Measurements from ENCODE around the gene KCNIP3. TPM values are rescaled to one million over a fixed set of nuclear protein-coding genes. Genes with fewer than 3 reads are reported as not detected.
"Not testable (repeated sequence)": the region's sequence is repeated elsewhere in the genome, so short reads cannot be mapped to it uniquely, and the experiment has no call there.

The KCNIP3 gene
- total RNA-seq, 1 experiment from 2014 or later: 4.5 TPM

DNA sequence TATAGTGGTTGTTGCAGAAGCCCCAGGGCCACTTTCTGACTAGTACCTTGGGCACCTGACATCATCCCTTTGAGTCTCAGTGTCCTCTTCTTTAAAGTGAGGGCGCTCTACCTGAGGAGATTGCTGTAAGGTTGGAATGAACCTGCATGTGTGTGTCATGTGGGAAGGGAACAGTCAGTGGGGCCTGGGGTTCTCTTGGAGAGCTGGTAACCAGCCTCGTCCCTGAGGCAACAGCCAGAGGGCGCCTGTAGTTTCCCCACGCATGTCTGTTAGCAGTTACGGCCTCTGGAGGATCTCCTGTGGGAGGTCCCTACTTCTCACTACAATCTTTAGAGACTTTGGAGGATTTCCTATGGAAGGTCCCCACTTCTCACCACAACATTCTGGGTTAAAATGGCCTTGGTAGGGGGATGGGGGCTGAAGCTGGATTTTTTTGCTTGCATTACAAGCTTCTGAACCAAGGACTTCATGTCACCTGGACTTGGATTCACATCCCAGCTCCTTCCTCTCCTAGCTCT, 106.1 kb downstream of the KCNIP3 start:
- not testable (repeated sequence) for H3K9me3 ChIP-seq (ENCODE audit: insufficient read depth, low read depth); H3K27me3 ChIP-seq (ENCODE audit: insufficient read depth, low read depth); H3K36me3 ChIP-seq (ENCODE audit: low read depth); H3F3A ChIP-seq (ENCODE audit: insufficient read depth, low read depth); H3K27ac ChIP-seq; H4K20me1 ChIP-seq (ENCODE audit: insufficient read depth); H3K9me2 ChIP-seq (ENCODE audit: insufficient read depth)
- Histone ChIP-seq H2AFZ (peak overlapping the region; percentile 98), H3K4me2 (peak overlapping the region; percentile 88), H3K79me2 (ENCODE audit: low read depth) (peaks cover 29% of the 10 kb centered on the region), H3K4me3 (peak overlapping the region; percentile 92), H3K4me1 (replicated peaks; ENCODE audit: insufficient read depth) (peaks cover 17% of the 10 kb centered on the region)
- BruUV-seq (replicated peaks): TSS peak; percentile 50
- DNase-seq: peak; percentile 32 to 39
- intact Hi-C loops (cut with micrococcal nuclease; ENCODE audit: unreplicated experiment): loop anchor here (2.0 to 5.0 kb wide), 2 partner anchors 88 to 171 kb away; no protein-coding TSS in a partner anchor
- ChIA-PET CTCF (interaction anchor here (0.5 to 1.5 kb wide), 3 partner anchors 14 to 919 kb away, joined by 3 to 7 read pairs (median 3); no protein-coding TSS in a partner anchor), POLR2A (ENCODE audit: unreplicated experiment) (interaction anchor here (0.6 kb wide), 1 partner anchor 129 kb away, joined by 3 read pairs; the partner anchor contains the start of gene PROM2)
- TF ChIP-seq, protein P1, sequence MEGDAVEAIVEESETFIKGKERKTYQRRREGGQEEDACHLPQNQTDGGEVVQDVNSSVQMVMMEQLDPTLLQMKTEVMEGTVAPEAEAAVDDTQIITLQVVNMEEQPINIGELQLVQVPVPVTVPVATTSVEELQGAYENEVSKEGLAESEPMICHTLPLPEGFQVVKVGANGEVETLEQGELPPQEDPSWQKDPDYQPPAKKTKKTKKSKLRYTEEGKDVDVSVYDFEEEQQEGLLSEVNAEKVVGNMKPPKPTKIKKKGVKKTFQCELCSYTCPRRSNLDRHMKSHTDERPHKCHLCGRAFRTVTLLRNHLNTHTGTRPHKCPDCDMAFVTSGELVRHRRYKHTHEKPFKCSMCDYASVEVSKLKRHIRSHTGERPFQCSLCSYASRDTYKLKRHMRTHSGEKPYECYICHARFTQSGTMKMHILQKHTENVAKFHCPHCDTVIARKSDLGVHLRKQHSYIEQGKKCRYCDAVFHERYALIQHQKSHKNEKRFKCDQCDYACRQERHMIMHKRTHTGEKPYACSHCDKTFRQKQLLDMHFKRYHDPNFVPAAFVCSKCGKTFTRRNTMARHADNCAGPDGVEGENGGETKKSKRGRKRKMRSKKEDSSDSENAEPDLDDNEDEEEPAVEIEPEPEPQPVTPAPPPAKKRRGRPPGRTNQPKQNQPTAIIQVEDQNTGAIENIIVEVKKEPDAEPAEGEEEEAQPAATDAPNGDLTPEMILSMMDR (conservative IDR thresholded peaks at IDR 0.05): peak; percentile 49

DNA sequence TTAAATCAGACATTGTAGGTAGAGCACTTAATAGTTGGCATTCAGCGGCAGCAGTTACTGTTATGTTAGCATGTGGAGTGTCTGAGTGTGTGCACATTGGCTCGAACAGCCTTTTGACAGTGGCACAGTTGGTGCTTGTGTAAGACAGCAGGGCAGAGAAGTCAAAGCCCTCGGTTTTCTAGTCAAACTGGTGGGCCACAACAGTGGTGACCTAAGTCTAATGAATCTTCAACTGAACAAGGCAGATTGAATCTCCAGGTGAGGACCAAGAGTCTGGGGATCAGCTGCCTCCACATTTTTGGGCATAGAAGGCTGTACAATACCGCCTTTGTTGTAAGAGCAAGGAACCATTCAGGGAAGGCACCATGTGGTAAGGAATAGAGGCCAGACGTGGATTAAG, 106.7 kb downstream of the KCNIP3 start:
- CTCF ChIA-PET: not testable (repeated sequence)

DNA sequence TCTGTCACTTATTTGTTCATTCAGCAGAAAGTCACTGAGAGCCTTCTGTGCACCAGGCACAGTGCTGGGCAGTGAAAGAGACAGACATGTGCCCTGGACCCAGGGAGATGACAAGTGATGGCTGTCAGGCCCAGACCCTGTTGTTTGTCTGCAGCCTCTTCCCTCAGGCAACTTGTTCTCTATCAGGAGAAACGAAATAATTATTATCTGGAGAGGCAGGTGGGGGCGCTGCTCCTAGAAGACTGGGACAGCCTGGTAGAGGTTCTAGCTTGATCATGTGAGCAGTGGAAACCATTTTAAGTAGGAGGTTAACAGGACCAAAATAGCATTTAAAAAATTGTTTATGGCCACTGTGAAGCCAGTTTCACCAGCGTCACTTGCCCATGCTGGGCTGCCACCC, 107.5 kb downstream of the KCNIP3 start:
- H3K27me3 ChIP-seq (ENCODE audit: insufficient read depth, low read depth); H2AFZ ChIP-seq; H3K9me3 ChIP-seq (ENCODE audit: insufficient read depth, low read depth); CTCF ChIA-PET; BruUV-seq (replicated peaks); POLR2A ChIA-PET (ENCODE audit: unreplicated experiment); H3K27ac ChIP-seq; H4K20me1 ChIP-seq (ENCODE audit: insufficient read depth); H3K4me3 ChIP-seq; H3K9me2 ChIP-seq (ENCODE audit: insufficient read depth); H3F3A ChIP-seq (ENCODE audit: insufficient read depth, low read depth); DNase-seq; H3K4me2 ChIP-seq: not testable (repeated sequence)
- Histone ChIP-seq H3K36me3 (ENCODE audit: low read depth) (0 out of 2 replicates have a peak, but pooled peaks cover 12% of the 10 kb centered on the region), H3K4me1 (replicated peaks; ENCODE audit: insufficient read depth) (peaks cover 17% of the 10 kb centered on the region), H3K79me2 (ENCODE audit: low read depth) (peaks cover 29% of the 10 kb centered on the region)
- intact Hi-C loops (cut with micrococcal nuclease; ENCODE audit: unreplicated experiment): loop anchor here (5.0 kb wide), 1 partner anchor 172 kb away; no protein-coding TSS in a partner anchor

More for the DNA sequence above, 106.7 kb downstream of the KCNIP3 start:
- H3K9me2 ChIP-seq (ENCODE audit: insufficient read depth); H3K27ac ChIP-seq; H3K9me3 ChIP-seq (ENCODE audit: insufficient read depth, low read depth); POLR2A ChIA-PET (ENCODE audit: unreplicated experiment); H2AFZ ChIP-seq; H3K27me3 ChIP-seq (ENCODE audit: insufficient read depth, low read depth); H3F3A ChIP-seq (ENCODE audit: insufficient read depth, low read depth); H4K20me1 ChIP-seq (ENCODE audit: insufficient read depth); DNase-seq; BruUV-seq (replicated peaks): not testable (repeated sequence)
- Histone ChIP-seq H3K36me3 (ENCODE audit: low read depth) (0 out of 2 replicates have a peak, but pooled peaks cover 12% of the 10 kb centered on the region), H3K4me2 (peak overlapping the region; percentile 88), H3K4me3 (peak overlapping the region; percentile 92; the same call in 1 of the 2 replicates), H3K4me1 (replicated peaks; ENCODE audit: insufficient read depth) (peaks cover 17% of the 10 kb centered on the region), H3K79me2 (ENCODE audit: low read depth) (peaks cover 29% of the 10 kb centered on the region)
- intact Hi-C loops (cut with micrococcal nuclease; ENCODE audit: unreplicated experiment): loop anchor here (2.0 to 5.0 kb wide), 2 partner anchors 89 to 172 kb away; no protein-coding TSS in a partner anchor

DNA sequence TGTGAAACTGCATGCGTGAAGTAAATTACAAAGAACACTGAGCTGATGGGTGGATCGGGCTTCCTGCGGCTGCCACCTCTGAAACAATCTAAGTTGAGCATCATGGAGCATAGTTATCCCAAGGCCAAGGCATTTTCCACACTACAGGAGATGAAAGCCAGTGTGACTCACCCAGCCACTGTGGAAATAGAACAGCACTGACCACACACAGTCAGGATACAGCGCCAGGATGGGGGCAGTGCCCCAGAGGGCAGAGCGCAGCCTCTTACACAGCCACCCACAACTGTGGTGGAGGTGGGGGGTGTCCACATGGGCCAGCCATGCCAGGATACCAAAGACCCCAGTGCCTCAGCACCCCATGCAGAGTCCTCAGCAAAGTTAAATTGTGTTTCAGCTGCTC, 114.1 kb downstream of the KCNIP3 start:
- H3K27me3 ChIP-seq (ENCODE audit: insufficient read depth, low read depth); BruUV-seq (replicated peaks); H3K9me3 ChIP-seq (ENCODE audit: insufficient read depth, low read depth); H3K79me2 ChIP-seq (ENCODE audit: low read depth); H4K20me1 ChIP-seq (ENCODE audit: insufficient read depth); H3F3A ChIP-seq (ENCODE audit: insufficient read depth, low read depth); H3K4me2 ChIP-seq; H2AFZ ChIP-seq; H3K27ac ChIP-seq; intact Hi-C loops (cut with micrococcal nuclease; ENCODE audit: unreplicated experiment); H3K4me1 ChIP-seq (replicated peaks; ENCODE audit: insufficient read depth); H3K4me3 ChIP-seq; H3K9me2 ChIP-seq (ENCODE audit: insufficient read depth); CTCF ChIA-PET; DNase-seq; POLR2A ChIA-PET (ENCODE audit: unreplicated experiment): not testable (repeated sequence)
- 0 out of 2 replicates have a peak, but pooled peaks cover 12% of the 10 kb centered on the region for H3K36me3 ChIP-seq (ENCODE audit: low read depth)
